IMR-90 (cell line): ENCODE measurements around the gene EFHC1. TPM values are rescaled to one million over a fixed set of nuclear protein-coding genes. Genes with fewer than 3 reads are reported as not detected.
A peak's percentile ranks its signal among the peaks of the same experiment; 100 is the strongest.

Experiments used
- ATAC-seq: fragments of 200-7000 bp; cut with Tn5 transposase; 2 replicates; pipeline ENCODE4 v1.9.1; 2020; ENCODE audit warnings: low read depth, mild to moderate bottlenecking, moderate library complexity
- BruUV-seq: library from RNA; stranded (reverse); fragments of 400-500 nt; replicated peaks from 2 replicates; lab custom pipeline; 2021; lab: Mats Ljungman, UMichigan
- CTCF ChIA-PET: fragments of 300-600 bp; formaldehyde crosslinking; extraction: SDS; loops from one replicate; lab custom pipeline; 2021; ENCODE audit warnings: antibody characterized with exemption; lab: Yijun Ruan, JAX
- POLR2A ChIA-PET: fragments of 300-600 bp; sonication (Branson Sonifier 250); formaldehyde crosslinking; loops from one replicate; lab custom pipeline; 2022; ENCODE audit warnings: antibody characterized with exemption; ENCODE audit not compliant: unreplicated experiment; lab: Charles Lee
- DNase-seq: peaks from one replicate; pipeline ENCODE4 v3.0.0; 2013
- H2AFZ ChIP-seq: replicated peaks from 2 replicates; pipeline ENCODE3; 2013; ENCODE audit warnings: low read length, mild to moderate bottlenecking; ENCODE audit not compliant: poor library complexity
- H2AK5ac ChIP-seq: 2 replicates; pipeline ENCODE4 v1.6.1; 2013; ENCODE audit warnings: low read depth, low read length, inconsistent platforms
- H2AK9ac ChIP-seq: replicated peaks from 2 replicates; pipeline ENCODE3; 2013; ENCODE audit warnings: mild to moderate bottlenecking, low read depth, low read length, moderate library complexity; ENCODE audit not compliant: poor library complexity
- H2BK120ac ChIP-seq: 2 replicates; pipeline ENCODE4 v1.6.1; 2013; ENCODE audit warnings: low read depth, low read length, inconsistent platforms
- H2BK15ac ChIP-seq: 3 replicates; pipeline ENCODE4 v1.6.1; 2013; ENCODE audit warnings: low read depth, low read length, inconsistent platforms
- H2BK20ac ChIP-seq: 2 replicates; pipeline ENCODE4 v1.6.1; 2013; ENCODE audit warnings: low read depth, mild to moderate bottlenecking, inconsistent platforms, low read length, moderate library complexity
- H2BK5ac ChIP-seq: 2 replicates; pipeline ENCODE4 v1.6.1; 2013; ENCODE audit warnings: mild to moderate bottlenecking, low read depth, low read length, inconsistent platforms; ENCODE audit not compliant: poor library complexity, severe bottlenecking
- H3K14ac ChIP-seq: replicated peaks from 2 replicates; pipeline ENCODE4 v1.6.1; 2013; ENCODE audit warnings: low read depth, low read length, inconsistent platforms
- H3K18ac ChIP-seq: 2 replicates; pipeline ENCODE4 v1.6.1; 2013; ENCODE audit warnings: low read depth, low read length, control low read depth
- H3K23ac ChIP-seq: 2 replicates; pipeline ENCODE4 v1.6.1; 2013; ENCODE audit warnings: low read depth, low read length, inconsistent platforms
- H3K27ac ChIP-seq: 2 replicates; pipeline ENCODE4 v1.5.1; 2013; ENCODE audit warnings: mild to moderate bottlenecking, control low read depth, low read length; ENCODE audit not compliant: insufficient read depth
- H3K27me3 ChIP-seq: 2 replicates; pipeline ENCODE4 v1.6.1; 2013; ENCODE audit warnings: low read length; ENCODE audit not compliant: control insufficient read depth, insufficient read depth
- H3K36me3 ChIP-seq: 2 replicates; pipeline ENCODE4 v1.6.1; 2013; ENCODE audit warnings: low read length, mixed read lengths; ENCODE audit not compliant: control insufficient read depth, insufficient read depth
- H3K4ac ChIP-seq: 2 replicates; pipeline ENCODE4 v1.6.1; 2013; ENCODE audit warnings: low read depth, low read length, inconsistent platforms
- H3K4me1 ChIP-seq: 2 replicates; pipeline ENCODE4 v1.6.1; 2013; ENCODE audit warnings: low read length, mixed read lengths; ENCODE audit not compliant: control insufficient read depth, insufficient read depth
- H3K4me2 ChIP-seq: 2 replicates; pipeline ENCODE4 v1.6.1; 2013; ENCODE audit warnings: low read depth, mild to moderate bottlenecking, control low read depth, low read length, moderate library complexity
- H3K4me3 ChIP-seq: 2 replicates; pipeline ENCODE4 v1.5.1; 2013; ENCODE audit warnings: low read depth, mild to moderate bottlenecking, control low read depth, low read length, moderate library complexity; ENCODE audit not compliant: insufficient read depth
- H3K56ac ChIP-seq: 2 replicates; pipeline ENCODE4 v1.6.1; 2013; ENCODE audit warnings: low read length, inconsistent platforms; ENCODE audit not compliant: insufficient read depth; ENCODE audit errors: extremely low read depth
- H3K79me1 ChIP-seq, 2 experiments: 2 replicates each; pipeline ENCODE4 v1.6.1; 2013; ENCODE audit warnings: low read length in 2 of 2, inconsistent platforms in 1 of 2, low read depth in 1 of 2
- H3K9ac ChIP-seq: 2 replicates; pipeline ENCODE4 v1.6.1; 2013; ENCODE audit warnings: low read depth, low read length, control low read depth
- H3K9me1 ChIP-seq: 2 replicates; pipeline ENCODE4 v1.6.1; 2013; ENCODE audit warnings: low read length, inconsistent platforms; ENCODE audit not compliant: insufficient read depth
- H3K9me3 ChIP-seq: 2 replicates; pipeline ENCODE4 v1.6.1; 2013; ENCODE audit warnings: low read length; ENCODE audit not compliant: control insufficient read depth, insufficient read depth
- H4K20me1 ChIP-seq: 2 replicates; pipeline ENCODE4 v1.6.1; 2013; ENCODE audit warnings: low read length, inconsistent platforms; ENCODE audit not compliant: insufficient read depth
- H4K5ac ChIP-seq: 2 replicates; pipeline ENCODE4 v1.6.1; 2013; ENCODE audit warnings: mild to moderate bottlenecking, low read depth, low read length, control low read depth
- H4K8ac ChIP-seq, 2 experiments: 2 replicates each; pipeline ENCODE4 v1.6.1; 2013; ENCODE audit warnings: low read depth in 2 of 2, low read length in 2 of 2, control low read depth in 1 of 2, inconsistent platforms in 1 of 2
- H4K91ac ChIP-seq: 2 replicates; pipeline ENCODE4 v1.6.1; 2013; ENCODE audit warnings: low read depth, low read length, inconsistent platforms; ENCODE audit not compliant: insufficient read depth
- BHLHE40 ChIP-seq: fragments of 150-350 bp; IDR thresholded peaks from 2 replicates; pipeline ENCODE4 v1.6.1; 2016; ENCODE audit warnings: mild to moderate bottlenecking, low read depth, low read length
- CHD1 ChIP-seq: IDR thresholded peaks from 2 replicates; pipeline ENCODE4 v1.6.1; 2012; ENCODE audit warnings: low read depth, low read length, improper control_type of control experiment
- FOS ChIP-seq: fragments of 150-350 bp; IDR thresholded peaks from 2 replicates; pipeline ENCODE4 v1.6.1; 2016; ENCODE audit warnings: low read depth, low read length
- MAFK ChIP-seq: IDR thresholded peaks from 2 replicates; pipeline ENCODE4 v1.6.1; 2012; ENCODE audit warnings: low read depth, low read length, improper control_type of control experiment
- NFE2L2 ChIP-seq: fragments of 150-350 bp; IDR thresholded peaks from 2 replicates; pipeline ENCODE4 v1.6.1; 2016; ENCODE audit warnings: low read depth, mild to moderate bottlenecking, low read length
- POLR2A ChIP-seq: IDR thresholded peaks from 2 replicates; pipeline ENCODE4 v1.6.1; 2012; ENCODE audit warnings: mild to moderate bottlenecking, low read depth, low read length
- RAD21 ChIP-seq: IDR thresholded peaks from 2 replicates; pipeline ENCODE4 v1.6.1; 2012; ENCODE audit warnings: low read length, improper control_type of control experiment
- RCOR1 ChIP-seq: IDR thresholded peaks from 2 replicates; pipeline ENCODE4 v1.6.1; 2012; ENCODE audit warnings: mild to moderate bottlenecking, low read length, improper control_type of control experiment; ENCODE audit not compliant: insufficient replicate concordance
- SMC3 ChIP-seq: fragments of 150-350 bp; IDR thresholded peaks from 2 replicates; pipeline ENCODE4 v1.6.1; 2016; ENCODE audit warnings: low read depth, mild to moderate bottlenecking, antibody characterized with exemption, low read length, moderate library complexity
- WGBS, 2 experiments: methylation state at CpG; one replicate each; pipeline versions ENCODE4 v1.1.5 to v1.1.7; 2013; ENCODE audit warnings: missing lambda C conversion rate in 2 of 2; ENCODE audit not compliant: insufficient read length in 1 of 2; ENCODE audit errors: extremely low coverage in 2 of 2; 5-methylcytosine and 5-hydroxymethylcytosine counted together
- dilution Hi-C: fragments of 300-500 bp; cut with HindIII; formaldehyde crosslinking; loops from one replicate; pipeline ENCODE4 v1.14.3; 2018; ENCODE audit warnings: low sequenced_read_pairs; ENCODE audit not compliant: unreplicated experiment
- in situ Hi-C: fragments of 300-500 bp; cut with MboI; formaldehyde crosslinking; loops from 3 replicates; pipeline ENCODE4 v1.14.3; 2019; ENCODE audit warnings: low sequenced_read_pairs, inconsistent platforms, mixed read lengths
- intact Hi-C: fragments of 100-400 bp; cut with micrococcal nuclease; formaldehyde crosslinking; loops from 2 replicates; pipeline ENCODE4 v1.10.0; 2022
- polyA plus RNA-seq, 3 experiments: library from polyadenylated mRNA; depleted of rRNA; stranded (reverse); fragments of >200 nt; gene quantifications; 2 replicates each; pipeline ENCODE4 v1.2.3, GENCODE V29; 2012; ENCODE audit warnings: low replicate concordance in 1 of 3
- total RNA-seq: library from RNA; depleted of rRNA; stranded (reverse); fragments of >200 nt; gene quantifications from 2 replicates; pipeline ENCODE4 v1.2.3, GENCODE V29; 2012
- TF ChIP-seq, protein P1 (sequence below): conservative IDR thresholded peaks from 2 replicates; pipeline ENCODE4 v1.5.1; 2012; ENCODE audit warnings: mild to moderate bottlenecking, low read depth, low read length, improper control_type of control experiment
- TF ChIP-seq, protein P2 (sequence below): fragments of 150-350 bp; IDR thresholded peaks from 2 replicates; pipeline ENCODE4 v1.6.1; 2017; ENCODE audit warnings: mild to moderate bottlenecking, antibody characterized with exemption, low read length, low read depth

Gene EFHC1
- total and polyA plus RNA-seq, 2 of the 4 experiments (the other 2 are of a cell fraction): 14.0 to 23.0 TPM

DNA sequence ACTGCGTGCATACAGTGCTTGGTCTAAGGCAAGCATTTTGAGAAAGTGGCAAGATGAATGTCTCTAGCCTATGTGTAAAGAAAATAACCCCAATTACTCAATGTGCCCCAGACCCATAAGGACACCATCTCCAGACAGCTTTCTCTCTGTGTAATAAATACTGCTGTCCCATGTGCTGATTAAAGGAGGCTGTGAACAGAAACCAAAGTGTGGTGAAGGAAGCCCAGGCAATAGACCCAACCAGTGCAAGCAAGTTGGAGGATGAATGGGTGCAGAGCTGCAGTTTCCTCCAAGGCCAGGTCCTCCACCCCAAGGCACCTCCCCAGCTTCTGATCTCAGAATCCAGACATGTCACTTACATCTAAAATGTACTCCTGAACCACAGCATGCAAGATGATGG is 96.1 kb downstream of the EFHC1 start:
- no peak for ATAC-seq
- POLR2A ChIA-PET: no interaction called here
- no TSS peak for BruUV-seq

More for the DNA sequence above, 96.1 kb downstream of the EFHC1 start:
- Histone ChIP-seq H3K14ac (peak overlapping the region; percentile 56), H3K27me3 (no peaks in the 10 kb centered on the region), H2BK120ac (peak overlapping the region; percentile 69), H3K18ac (peak overlapping the region; percentile 50; the same call in 1 of the 2 replicates), H4K8ac (peak overlapping the region; percentile 58 to 70), H3K9me3 (no peaks in the 10 kb centered on the region), H2AK9ac (no peak overlapping the region), H2AK5ac (peak overlapping the region; percentile 92), H2BK5ac (peak overlapping the region; percentile 82), H3K9me1 (peaks cover 45% of the 10 kb centered on the region), H3K4me1 (peaks cover 52% of the 10 kb centered on the region), H2BK20ac (peak overlapping the region; percentile 40), H3K36me3 (peaks cover 35% of the 10 kb centered on the region), H3K79me1 (peaks cover 36 to 82% of the 10 kb centered on the region in 2 experiments), H3K23ac (peak overlapping the region; percentile 72), H3K4ac (peak overlapping the region; percentile 82), H3K4me3 (no peak overlapping the region), H4K5ac (peak overlapping the region; percentile 66; the same call in 1 of the 2 replicates), H3K4me2 (no peak overlapping the region), H2AFZ (no peak overlapping the region), H4K20me1 (no peaks in the 10 kb centered on the region), H3K27ac (peak overlapping the region; percentile 42; the same call in 1 of the 2 replicates), H3K56ac (no peak overlapping the region), H3K9ac (no peak overlapping the region), H2BK15ac (peak overlapping the region; percentile 69; the same call in 2 of the 3 replicates), H4K91ac (peak overlapping the region; percentile 81)
- no CpG with 5 or more reads among the region's 1 CpG for WGBS, 2 experiments
- no peak for TF ChIP-seq NFE2L2
- no peak for TF ChIP-seq SMC3
- no peak for TF ChIP-seq BHLHE40
- TF ChIP-seq RAD21: no peak
- TF ChIP-seq, protein P1, sequence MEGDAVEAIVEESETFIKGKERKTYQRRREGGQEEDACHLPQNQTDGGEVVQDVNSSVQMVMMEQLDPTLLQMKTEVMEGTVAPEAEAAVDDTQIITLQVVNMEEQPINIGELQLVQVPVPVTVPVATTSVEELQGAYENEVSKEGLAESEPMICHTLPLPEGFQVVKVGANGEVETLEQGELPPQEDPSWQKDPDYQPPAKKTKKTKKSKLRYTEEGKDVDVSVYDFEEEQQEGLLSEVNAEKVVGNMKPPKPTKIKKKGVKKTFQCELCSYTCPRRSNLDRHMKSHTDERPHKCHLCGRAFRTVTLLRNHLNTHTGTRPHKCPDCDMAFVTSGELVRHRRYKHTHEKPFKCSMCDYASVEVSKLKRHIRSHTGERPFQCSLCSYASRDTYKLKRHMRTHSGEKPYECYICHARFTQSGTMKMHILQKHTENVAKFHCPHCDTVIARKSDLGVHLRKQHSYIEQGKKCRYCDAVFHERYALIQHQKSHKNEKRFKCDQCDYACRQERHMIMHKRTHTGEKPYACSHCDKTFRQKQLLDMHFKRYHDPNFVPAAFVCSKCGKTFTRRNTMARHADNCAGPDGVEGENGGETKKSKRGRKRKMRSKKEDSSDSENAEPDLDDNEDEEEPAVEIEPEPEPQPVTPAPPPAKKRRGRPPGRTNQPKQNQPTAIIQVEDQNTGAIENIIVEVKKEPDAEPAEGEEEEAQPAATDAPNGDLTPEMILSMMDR: no peak
- no peak for TF ChIP-seq MAFK
- no peak for TF ChIP-seq POLR2A
- no peak for TF ChIP-seq RCOR1
- no peak for TF ChIP-seq CHD1
- TF ChIP-seq FOS: no peak
- TF ChIP-seq, protein P2, sequence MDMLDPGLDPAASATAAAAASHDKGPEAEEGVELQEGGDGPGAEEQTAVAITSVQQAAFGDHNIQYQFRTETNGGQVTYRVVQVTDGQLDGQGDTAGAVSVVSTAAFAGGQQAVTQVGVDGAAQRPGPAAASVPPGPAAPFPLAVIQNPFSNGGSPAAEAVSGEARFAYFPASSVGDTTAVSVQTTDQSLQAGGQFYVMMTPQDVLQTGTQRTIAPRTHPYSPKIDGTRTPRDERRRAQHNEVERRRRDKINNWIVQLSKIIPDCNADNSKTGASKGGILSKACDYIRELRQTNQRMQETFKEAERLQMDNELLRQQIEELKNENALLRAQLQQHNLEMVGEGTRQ: no peak
- CTCF ChIA-PET: no interaction called here
- DNase-seq: no peak
- in situ Hi-C loops: loop anchor here (10.0 kb wide), 1 partner anchor 129 kb away; no protein-coding TSS in a partner anchor
- dilution Hi-C loops: no loop called here
- intact Hi-C loops: loop anchor here (2.0 to 5.0 kb wide), 2 partner anchors 61 to 94 kb away; partner anchors contain the start of genes EFHC1 and TRAM2
